Pancreas (tissue), 10 donors: Measurements from ENCODE around the gene PUS7L. TPM values are rescaled to one million over a fixed set of nuclear protein-coding genes. Genes with fewer than 3 reads are reported as not detected.
"Not testable (repeated sequence)": the region's sequence is repeated elsewhere in the genome, so short reads cannot be mapped to it uniquely, and the experiment has no call there.

Experiments
- ATAC-seq, 4 donors: fragments of 200-7000 bp; cut with Tn5 transposase; one replicate each; pipeline versions ENCODE4 v1.8.0 to v1.9.1; 2020; ENCODE audit warnings: mild to moderate bottlenecking in 4 of 4, moderate library complexity in 4 of 4
- DNase-seq, 6 donors: peaks; one replicate each; pipeline ENCODE4 v3.0.0-alpha.2; 2020
- FAIRE-seq: peaks from 2 replicates; lab custom pipeline; 2012; peaks lifted over from hg19 to GRCh38; lab: Jason Lieb, UNC
- H3K27ac ChIP-seq, 4 donors: fragments of 200-600 bp; sonication (generic); 1 replicate in 3 of 4; 2 replicates in 1 of 4; pipeline versions ENCODE4 v1.5.0 to v1.8.0; 2020
- H3K27me3 ChIP-seq, 4 donors: fragments of 200-600 bp; one replicate each; pipeline ENCODE4 v1.8.0; 2021
- H3K36me3 ChIP-seq, 3 donors: fragments of 200-600 bp; sonication (generic) in 1 of 3; one replicate each; pipeline versions ENCODE4 v1.5.0 to v1.8.0; 2020 to 2021
- H3K4me1 ChIP-seq, 3 donors: fragments of 200-600 bp; one replicate each; pipeline ENCODE4 v1.8.0; 2021
- H3K4me3 ChIP-seq, 4 donors: fragments of 200-600 bp; sonication (generic) in 2 of 4; one replicate each; pipeline versions ENCODE4 v1.5.0 to v1.8.0; 2020 to 2021
- H3K9me3 ChIP-seq, 4 donors: fragments of 200-600 bp; one replicate each; pipeline ENCODE4 v1.8.0; 2021
- CTCF ChIP-seq, 4 donors: fragments of 200-600 bp; sonication (generic) in 3 of 4; IDR thresholded peaks; one replicate each; pipeline versions ENCODE4 v1.5.0 to v1.8.0; 2021; ENCODE audit warnings: antibody characterized with exemption in 4 of 4
- WGBS, 2 donors: extraction: QIAGEN DNeasy Blood & Tissue Kit; methylation state at CpG; one replicate each; pipeline ENCODE4 v1.1.7; 2013; 5-methylcytosine and 5-hydroxymethylcytosine counted together
- intact Hi-C, 3 donors: fragments of 100-400 bp; cut with DNase I; formaldehyde crosslinking; loops; one replicate each; pipeline versions ENCODE4 v1.11.1 to v1.14.2; 2022
- polyA plus RNA-seq, 2 donors: library from polyadenylated mRNA; stranded (reverse); fragments of 200-250 nt; gene quantifications; one replicate each; pipeline ENCODE4 v1.2.3, GENCODE V29; 2013
- total RNA-seq, 6 donors: library from RNA; stranded (reverse); fragmentation: NEBNext Ultra II Directional in 4 of 6; extraction: Animal tissue kit (Norgen Biotek cat#: 25700) in 4 of 6; gene quantifications; one replicate each; pipeline versions ENCODE4 v1.2.1 to v1.2.4, GENCODE V29; 2021 to 2023
- donor health status: healthy with polysubstance abuse.
- donor health status: DM: no; HTN: no; CAD: no; lungs with moderate emphysema.
- donor health status: DM: no; HTN: no; CAD: no.
- donor health status: control.
- donor health status: control.
- donor health status: Bipolar disorder and iron deficiency.
- donor health status: DM: yes; HTN: yes; CAD: no.
- donor health status: DM: no; HTN: no; CAD: no.
- donor health status: DM: no; HTN: no; CAD: no.
- donor health status: DM: yes; HTN: yes; CAD: no.

Gene PUS7L
- total and polyA plus RNA-seq, 8 donors = 1.1 to 10.9 (median 5.9) TPM

- peaks cover 0 to 5% (median 0%) of the 10 kb centered on the region in 4 donors for H3K27me3 ChIP-seq
- intact Hi-C loops = no loop called here
- ATAC-seq (no peak), DNase-seq (no peak), FAIRE-seq (no peak)
- 33 to 37% methylated on average over 3 of the region's 3 CpGs for WGBS, 2 donors
- no peak overlapping the region for H3K4me3 ChIP-seq
- TF ChIP-seq CTCF (IDR thresholded peaks at IDR 0.05) = no peak
- no peaks in the 10 kb centered on the region for H3K9me3 ChIP-seq
- no peaks in the 10 kb centered on the region for H3K36me3 ChIP-seq
- H3K27ac ChIP-seq = no peak overlapping the region
- H3K4me1 ChIP-seq = no peaks in the 10 kb centered on the region
Measured at GRCh38 chr12:43696154-43696553, 62.4 kb downstream of the PUS7L start.

GRCh38 chr12:43694879-43695278, 63.7 kb downstream of the PUS7L start:
- intact Hi-C loops = no loop called here
- no peaks in the 10 kb centered on the region for H3K36me3 ChIP-seq
- DNase-seq (no peak), ATAC-seq (no peak), FAIRE-seq (no peak)
- WGBS, 2 donors = 21 to 28% methylated on average over 1 of the region's 1 CpG
- no peak overlapping the region for H3K27ac ChIP-seq
- TF ChIP-seq CTCF (IDR thresholded peaks at IDR 0.05) = no peak
- no peak overlapping the region for H3K4me3 ChIP-seq
- H3K9me3 ChIP-seq = no peaks in the 10 kb centered on the region
- H3K27me3 ChIP-seq = peaks cover 0 to 4% (median 0%) of the 10 kb centered on the region in 4 donors
- H3K4me1 ChIP-seq = no peaks in the 10 kb centered on the region

- TF ChIP-seq CTCF (IDR thresholded peaks at IDR 0.05) = no peak
- Histone ChIP-seq H3K27ac (no peak overlapping the region), H3K36me3 (no peaks in the 10 kb centered on the region), H3K9me3 (no peaks in the 10 kb centered on the region), H3K4me3 (no peak overlapping the region), H3K27me3 (no peaks in the 10 kb centered on the region), H3K4me1 (no peaks in the 10 kb centered on the region)
- no peak for FAIRE-seq
- WGBS, 2 donors = 48 to 61% methylated on average over 1 of the region's 1 CpG
- no peak for DNase-seq
- intact Hi-C loops = no loop called here
- no peak for ATAC-seq
Measured at GRCh38 chr12:43692064-43692463, 66.5 kb downstream of the PUS7L start.

GRCh38 chr12:43685491-43685890, 73.1 kb downstream of the PUS7L start:
- H3K27ac ChIP-seq, ATAC-seq, H3K4me1 ChIP-seq, H3K36me3 ChIP-seq, intact Hi-C loops, H3K9me3 ChIP-seq, FAIRE-seq, H3K4me3 ChIP-seq, H3K27me3 ChIP-seq: not testable (repeated sequence)
- peak in 1 of 6 donors; percentile 27 for DNase-seq
- WGBS, 2 donors = 92 to 93% methylated on average over 8 to 29 of the region's 30 CpGs

- H3K9me3 ChIP-seq = no peaks in the 10 kb centered on the region
- no peaks in the 10 kb centered on the region for H3K36me3 ChIP-seq
- FAIRE-seq (no peak), ATAC-seq (peak in 2 of 4 donors; percentile 63 to 66), DNase-seq (peak in 1 of 6 donors; percentile 16)
- 50 to 66% methylated on average over 5 of the region's 5 CpGs for WGBS, 2 donors
- no peak overlapping the region for H3K4me3 ChIP-seq
- H3K27ac ChIP-seq = no peak overlapping the region
- intact Hi-C loops = no loop called here
- TF ChIP-seq CTCF (IDR thresholded peaks at IDR 0.05) = peak in 3 of 4 donors; percentile 11 to 19 (median 16)
- H3K4me1 ChIP-seq = no peaks in the 10 kb centered on the region
- no peaks in the 10 kb centered on the region for H3K27me3 ChIP-seq
Measured at GRCh38 chr12:43676183-43676813, 82.3 kb downstream of the PUS7L start.
